ENCODE data around the gene UNKL.

UNKL gene

GRCh38 chr16:1385232-1385631 is 29.3 kb downstream of the UNKL start:
- no peak for TF ChIP-seq CTCF (IDR thresholded peaks at IDR 0.05; ENCODE audit: insufficient read depth, low read length, missing control alignments)
- ChIA-PET CTCF (interaction anchor here (1.3 kb wide), 1 partner anchor 22 kb away, joined by 4 read pairs; no protein-coding TSS in a partner anchor), POLR2A (no interaction called here)
- no peak overlapping the region for H3K4me3 ChIP-seq (ENCODE audit: low read depth, low read length)
- DNase-seq (ENCODE audit: low read depth, low spot score), result no peak

GRCh38 chr16:1383556-1383955 is 30.9 kb downstream of the UNKL start:
- no peak overlapping the region for H3K4me3 ChIP-seq (ENCODE audit: low read depth, low read length)
- CTCF ChIA-PET, result no interaction called here
- TF ChIP-seq CTCF (IDR thresholded peaks at IDR 0.05; ENCODE audit: insufficient read depth, low read length, missing control alignments), result no peak
- DNase-seq (ENCODE audit: low read depth, low spot score), result no peak
- POLR2A ChIA-PET, result no interaction called here

GRCh38 chr16:1381612-1382406 is 32.7 kb downstream of the UNKL start:
- ChIA-PET CTCF (interaction anchor here (1.1 to 5.4 kb wide), 2 partner anchors 18 to 19 kb away, joined by 3 to 37 read pairs; no protein-coding TSS in a partner anchor), POLR2A (no interaction called here)
- no peak overlapping the region for H3K4me3 ChIP-seq (ENCODE audit: low read depth, low read length)
- TF ChIP-seq CTCF (IDR thresholded peaks at IDR 0.05; ENCODE audit: insufficient read depth, low read length, missing control alignments), result no peak
- no peak for DNase-seq (ENCODE audit: low read depth, low spot score)

- ChIA-PET POLR2A (no interaction called here), CTCF (interaction anchor here (1.5 to 5.4 kb wide), 2 partner anchors 12 to 17 kb away, joined by 4 to 37 read pairs; no protein-coding TSS in a partner anchor)
- no peak overlapping the region for H3K4me3 ChIP-seq (ENCODE audit: low read depth, low read length)
- no peak for TF ChIP-seq CTCF (IDR thresholded peaks at IDR 0.05; ENCODE audit: insufficient read depth, low read length, missing control alignments)
- DNase-seq (ENCODE audit: low read depth, low spot score), result no peak
Measured at GRCh38 chr16:1380195-1380594, 34.3 kb downstream of the UNKL start.

GRCh38 chr16:1379304-1380076 is 35.0 kb downstream of the UNKL start:
- ChIA-PET CTCF (interaction anchor here (1.5 to 5.4 kb wide), 3 partner anchors 10 to 16 kb away, joined by 4 to 37 read pairs (median 6); no protein-coding TSS in a partner anchor), POLR2A (interaction anchor here (0.7 to 1.8 kb wide), 4 partner anchors 10 to 41 kb away, joined by 3 to 6 read pairs (median 3); partner anchors contain the start of gene UQCC4)
- peak overlapping the region; percentile 59 for H3K4me3 ChIP-seq (ENCODE audit: low read depth, low read length)
- DNase-seq (ENCODE audit: low read depth, low spot score), result no peak
- no peak for TF ChIP-seq CTCF (IDR thresholded peaks at IDR 0.05; ENCODE audit: insufficient read depth, low read length, missing control alignments)
